AG04449 (cell line): ENCODE data around the gene PRPF8.
A peak's percentile ranks its signal among the peaks of the same experiment; 100 is the strongest.

Experiments
- CTCF ChIA-PET: fragments of 350-600 bp; formaldehyde crosslinking; extraction: SDS; loops from one replicate; lab custom pipeline; 2021; ENCODE audit warnings: antibody characterized with exemption; lab: Yijun Ruan, JAX
- POLR2A ChIA-PET: fragments of 400-600, 350-600 bp; formaldehyde crosslinking; extraction: SDS; loops from one replicate; lab custom pipeline; 2020; ENCODE audit warnings: antibody characterized with exemption, inconsistent platforms; lab: Yijun Ruan, JAX
- DNase-seq: peaks from one replicate; pipeline ENCODE4 v3.0.0-alpha.2; 2010; ENCODE audit warnings: low read depth, low spot score
- H3K4me3 ChIP-seq: 2 replicates; pipeline ENCODE4 v1.5.1; 2011; ENCODE audit warnings: low read depth, mild to moderate bottlenecking, control low read depth, low read length
- CTCF ChIP-seq: IDR thresholded peaks from one replicate; pipeline ENCODE4 v1.5.1; 2011; ENCODE audit warnings: mild to moderate bottlenecking, moderate library complexity, low read length, control low read depth, inconsistent platforms; ENCODE audit not compliant: insufficient read depth; ENCODE audit errors: missing control alignments

The PRPF8 gene

GRCh38 chr17:1634841-1635650 lies 49.6 kb downstream of the PRPF8 start:
- CTCF ChIA-PET, result interaction anchor here (0.7 kb wide), 1 partner anchor 13 kb away, joined by 3 read pairs; no protein-coding TSS in a partner anchor

GRCh38 chr17:1630662-1631061 lies 54.0 kb downstream of the PRPF8 start:
- CTCF ChIA-PET, result interaction anchor here (0.6 to 2.8 kb wide), 14 partner anchors 8 to 371 kb away, joined by 3 to 22 read pairs (median 4); partner anchors contain the start of gene INPP5K
- POLR2A ChIA-PET, result interaction anchor here (0.8 to 1.6 kb wide), 2 partner anchors 56 to 121 kb away, joined by 3 read pairs; no protein-coding TSS in a partner anchor

More at GRCh38 chr17:1634841-1635650, 49.6 kb downstream of the PRPF8 start:
- no peak for TF ChIP-seq CTCF
- POLR2A ChIA-PET, result no interaction called here
- H3K4me3 ChIP-seq, result no peak overlapping the region
- no peak for DNase-seq

GRCh38 chr17:1629504-1630310 lies 55.0 kb downstream of the PRPF8 start:
- peak; percentile 66 for TF ChIP-seq CTCF
- no peak for DNase-seq
- H3K4me3 ChIP-seq, result peak overlapping the region; percentile 71
- POLR2A ChIA-PET, result interaction anchor here (1.6 kb wide), 1 partner anchor 55 kb away, joined by 3 read pairs; no protein-coding TSS in a partner anchor
- CTCF ChIA-PET, result interaction anchor here (0.6 to 1.8 kb wide), 16 partner anchors 9 to 370 kb away, joined by 3 to 22 read pairs (median 4); partner anchors contain the start of gene INPP5K

More at GRCh38 chr17:1630662-1631061, 54.0 kb downstream of the PRPF8 start:
- TF ChIP-seq CTCF, result no peak
- no peak overlapping the region for H3K4me3 ChIP-seq
- DNase-seq, result no peak

- peak; percentile 18 for TF ChIP-seq CTCF
- H3K4me3 ChIP-seq, result peak overlapping the region; percentile 71
- ChIA-PET CTCF (interaction anchor here (0.9 to 1.8 kb wide), 11 partner anchors 10 to 370 kb away, joined by 3 to 22 read pairs (median 4); partner anchors contain the start of genes INPP5K and RILP), POLR2A (interaction anchor here (1.6 kb wide), 1 partner anchor 55 kb away, joined by 3 read pairs; no protein-coding TSS in a partner anchor)
- DNase-seq, result peak; percentile 36
Observed at GRCh38 chr17:1628856-1629503, 55.7 kb downstream of the PRPF8 start.

GRCh38 chr17:1627982-1628855 lies 56.4 kb downstream of the PRPF8 start, which contains the start of gene SLC43A2:
Gene SLC43A2 (minus strand): TSS chr17:1628834. CDS start chr17:1627874, 960 bp downstream.
- peak within 1 kb of the TSS; percentile 71 for H3K4me3 ChIP-seq
- CTCF ChIA-PET, result interaction anchor here (1.0 to 1.4 kb wide), 4 partner anchors 11 to 54 kb away, joined by 4 to 7 read pairs (median 4); partner anchors contain the start of gene RILP
- TF ChIP-seq CTCF, result no peak
- POLR2A ChIA-PET, result no interaction called here
- no peak for DNase-seq
